ENCODE measurements around the gene SHISA9.
"Not testable (repeated sequence)": the region's sequence is repeated elsewhere in the genome, so short reads cannot be mapped to it uniquely, and the experiment has no call there.

SHISA9 gene

GRCh38 chr16:12901597-12902461 is at the start of gene SHISA9:
TSS of gene SHISA9 (plus strand) at chr16:12901598.
- DNase-seq: no peak

DNA sequence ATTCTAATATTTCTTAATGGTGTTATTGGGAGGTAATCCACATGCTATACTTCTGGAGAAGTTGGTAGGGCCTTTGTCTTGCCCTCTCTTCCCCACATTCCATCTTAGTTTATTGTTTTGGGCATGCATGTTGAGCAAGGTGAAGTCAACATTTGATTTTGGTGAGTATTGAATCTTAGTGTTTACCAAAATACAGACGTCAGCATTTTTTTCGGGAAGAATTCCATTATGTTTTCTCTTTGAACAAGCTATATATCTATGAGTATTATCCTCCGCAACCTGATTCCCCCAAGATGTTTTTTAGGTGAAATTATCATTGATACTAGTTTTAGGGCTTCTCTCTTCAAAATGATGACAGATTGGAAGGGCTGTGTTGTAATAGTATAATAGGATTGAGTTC is 47.4 kb upstream of the SHISA9 start:
- no peak for DNase-seq

GRCh38 chr16:12857435-12857834 is 44.0 kb upstream of the SHISA9 start:
- DNase-seq: not testable (repeated sequence)

- DNase-seq: no peak
Measured at GRCh38 chr16:12862327-12862726, 39.1 kb upstream of the SHISA9 start.

GRCh38 chr16:12862941-12863340 is 38.5 kb upstream of the SHISA9 start:
- DNase-seq: no peak

DNA sequence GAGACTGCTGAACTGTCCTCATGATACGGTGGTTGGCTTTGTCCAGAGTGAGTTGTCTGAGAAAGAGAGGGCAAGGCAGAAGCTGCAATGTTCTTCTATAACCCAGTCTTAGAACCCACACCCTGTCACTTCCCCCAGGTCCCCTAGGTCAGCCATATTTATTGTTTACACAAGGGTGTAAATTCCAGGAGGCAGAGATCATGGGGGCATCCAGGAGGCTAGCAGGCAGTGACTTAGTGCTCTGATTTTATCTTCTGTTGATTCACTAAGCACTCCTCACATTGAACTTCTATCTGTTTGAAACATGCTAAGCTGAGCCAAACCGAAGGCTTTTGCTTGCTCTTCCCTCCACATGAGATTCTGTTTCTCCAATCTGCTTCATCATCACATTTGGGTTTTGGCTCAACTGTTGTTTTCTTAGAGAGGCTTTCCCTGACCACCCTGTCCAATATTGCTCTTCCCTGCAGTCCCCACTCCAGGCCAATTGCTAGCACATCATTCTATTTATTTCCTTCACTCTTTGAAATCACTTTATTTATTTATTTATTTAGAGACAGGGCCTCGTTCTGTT is 34.3 kb upstream of the SHISA9 start:
- no peak for DNase-seq

- DNase-seq: no peak
Measured at GRCh38 chr16:12868169-12868568, 33.2 kb upstream of the SHISA9 start.

DNA sequence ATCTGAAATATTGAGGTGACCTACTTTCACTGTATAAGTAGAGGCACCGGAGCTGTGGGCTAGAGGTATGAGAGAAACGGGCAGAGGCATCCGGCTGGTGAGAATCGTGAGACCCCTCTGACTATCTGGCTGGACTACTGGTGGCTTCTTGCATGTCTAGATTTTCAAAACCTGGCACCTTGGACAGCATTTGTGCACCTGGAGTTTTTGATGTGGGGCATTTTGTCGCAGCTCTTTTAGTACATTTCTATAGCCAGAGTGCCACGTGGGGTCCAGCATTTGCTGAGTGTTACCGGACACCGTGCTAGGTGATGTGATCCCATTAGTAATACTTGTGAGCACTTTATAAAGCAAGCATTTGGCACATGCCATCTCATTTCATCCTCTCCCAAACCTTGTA is 32.6 kb upstream of the SHISA9 start:
- no peak for DNase-seq

DNA sequence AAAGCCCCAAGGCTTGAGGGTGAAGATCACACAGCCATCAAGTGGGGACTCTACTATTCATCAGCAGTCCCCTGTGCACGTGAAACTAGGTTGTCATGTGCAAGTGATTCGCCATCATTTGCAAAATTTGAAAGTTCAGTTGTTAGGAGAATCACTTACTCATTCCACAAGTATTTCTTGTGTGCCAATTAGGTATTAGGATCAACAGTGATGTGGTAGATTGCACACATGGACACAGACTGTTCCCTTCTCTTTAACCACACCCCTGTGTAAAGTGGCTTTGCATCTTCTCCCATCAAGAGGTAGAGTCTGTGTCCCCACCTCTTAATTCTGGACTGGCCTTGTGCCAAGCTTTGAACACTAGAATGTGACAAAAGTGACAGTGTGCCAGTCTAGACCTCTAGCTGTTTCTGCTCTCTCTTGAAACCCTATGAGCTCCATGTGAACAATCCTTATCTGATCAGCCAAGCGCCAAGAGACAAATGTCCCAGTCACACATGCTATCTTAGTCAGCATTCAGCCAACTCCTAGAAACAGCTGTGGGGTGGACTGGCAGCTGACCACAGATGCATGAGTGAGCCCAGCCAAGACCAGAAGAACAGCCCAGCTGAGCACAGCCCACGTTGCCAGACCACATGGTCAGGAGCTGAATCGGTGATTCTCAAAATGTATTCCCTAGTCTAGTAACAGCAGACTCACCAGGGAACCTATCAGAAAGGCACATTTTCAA is 31.5 kb upstream of the SHISA9 start:
- DNase-seq: no peak

- DNase-seq: no peak
Measured at GRCh38 chr16:12871784-12872183, 29.6 kb upstream of the SHISA9 start.

- no peak for DNase-seq
Measured at GRCh38 chr16:12874186-12874585, 27.2 kb upstream of the SHISA9 start.

- no peak for DNase-seq
Measured at GRCh38 chr16:12876778-12877177, 24.6 kb upstream of the SHISA9 start.

DNA sequence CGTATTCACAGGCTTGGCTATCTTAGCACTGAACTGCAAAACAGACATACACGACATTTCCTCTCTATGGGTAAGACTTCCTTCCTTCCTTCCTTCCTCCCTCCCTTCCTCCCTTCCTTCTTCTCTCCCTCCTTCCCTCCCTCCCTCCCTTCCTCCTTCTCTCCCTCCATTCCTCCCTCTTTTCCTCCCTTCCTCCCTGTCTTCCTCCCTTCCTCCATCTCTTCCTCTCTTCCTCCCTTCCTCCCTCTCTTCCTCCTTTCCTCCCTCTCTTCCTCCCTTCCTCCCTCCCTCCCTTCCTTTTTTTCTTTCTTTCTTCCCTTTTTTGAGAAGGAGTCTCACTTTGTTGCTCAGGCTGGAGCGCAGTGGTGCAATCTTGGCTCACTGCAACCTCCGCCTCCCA is 22.4 kb upstream of the SHISA9 start:
- no peak for DNase-seq

DNA sequence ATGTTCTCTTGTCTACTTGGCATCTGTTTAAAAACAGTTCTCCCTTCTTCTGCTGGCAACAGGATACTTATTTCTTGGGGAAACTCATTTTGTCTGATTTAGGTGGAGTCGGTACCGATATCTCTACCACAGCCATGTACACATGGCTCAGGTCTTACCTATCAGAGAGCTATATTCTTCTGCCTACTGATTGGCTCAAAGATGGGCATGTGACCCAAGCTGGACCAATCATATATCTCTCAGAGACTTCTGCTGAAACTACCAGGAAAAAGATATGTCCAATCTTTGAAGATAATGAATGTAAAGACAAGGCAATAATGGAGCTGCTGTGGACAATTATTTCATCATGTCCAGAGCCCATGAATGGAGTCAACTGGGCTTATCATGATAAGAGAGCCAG is 21.6 kb upstream of the SHISA9 start:
- no peak for DNase-seq

DNA sequence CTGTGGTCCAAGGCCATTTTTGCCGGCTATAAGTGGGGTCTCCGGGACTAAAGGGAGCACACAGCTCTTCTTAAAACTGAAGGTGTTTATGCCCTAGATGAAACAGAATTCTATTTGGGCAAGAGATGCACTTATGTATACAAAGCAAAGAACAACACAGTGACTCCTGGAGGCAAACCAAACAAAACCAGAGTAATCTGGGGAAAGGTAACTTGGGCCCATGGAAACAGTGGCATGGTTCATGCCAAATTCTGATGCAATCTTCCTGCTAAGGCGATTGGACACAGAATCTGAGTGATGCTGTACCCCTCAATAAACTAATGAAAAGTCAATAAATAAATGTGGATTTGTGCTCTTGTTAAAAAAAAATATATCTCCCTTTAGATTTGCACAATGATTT is 20.2 kb upstream of the SHISA9 start:
- DNase-seq: no peak

GRCh38 chr16:12881740-12882139 is 19.7 kb upstream of the SHISA9 start:
- no peak for DNase-seq

DNA sequence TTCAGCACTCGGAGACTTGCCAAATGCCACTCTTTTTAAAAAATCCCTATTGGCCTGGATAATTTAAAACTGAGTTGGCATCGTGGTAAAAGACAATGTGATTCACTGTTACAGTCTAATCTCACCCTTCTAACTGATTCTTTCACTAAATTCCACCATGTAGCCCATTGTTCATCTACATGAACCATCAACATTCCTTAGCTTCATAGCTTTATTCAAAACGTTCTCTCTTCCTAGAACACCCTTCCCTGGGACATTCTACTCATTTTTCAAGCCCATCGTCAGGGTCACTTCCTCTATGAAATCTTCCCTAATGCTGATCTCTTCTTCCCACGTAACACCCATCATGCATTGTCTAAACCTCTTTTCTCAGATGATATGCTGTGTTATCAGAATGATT is 15.7 kb upstream of the SHISA9 start:
- DNase-seq: no peak

DNA sequence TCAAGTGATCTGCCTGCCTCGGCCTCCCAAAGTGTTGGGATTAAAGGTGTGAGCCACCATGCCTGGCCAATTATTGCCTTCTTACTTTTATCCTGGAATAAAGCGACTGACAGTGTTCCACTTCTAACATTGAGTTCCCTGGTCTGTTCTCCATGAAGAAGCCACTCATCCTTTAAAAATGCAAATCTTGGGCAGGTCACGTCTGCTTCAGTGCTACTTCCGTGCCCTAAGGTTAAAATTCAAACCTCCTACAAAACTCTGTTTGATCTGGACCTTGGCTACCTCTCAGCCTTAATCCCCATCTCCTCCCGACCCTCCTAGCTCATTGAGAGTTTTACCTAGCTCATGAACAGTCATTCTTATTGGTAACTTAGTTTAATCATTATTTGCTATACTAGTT is 9.6 kb upstream of the SHISA9 start:
- DNase-seq: no peak

- DNase-seq: no peak
Measured at GRCh38 chr16:12893050-12893750, 8.2 kb upstream of the SHISA9 start.

GRCh38 chr16:12896562-12896961 is 4.8 kb upstream of the SHISA9 start:
- peak; percentile 21 to 29 for DNase-seq

DNA sequence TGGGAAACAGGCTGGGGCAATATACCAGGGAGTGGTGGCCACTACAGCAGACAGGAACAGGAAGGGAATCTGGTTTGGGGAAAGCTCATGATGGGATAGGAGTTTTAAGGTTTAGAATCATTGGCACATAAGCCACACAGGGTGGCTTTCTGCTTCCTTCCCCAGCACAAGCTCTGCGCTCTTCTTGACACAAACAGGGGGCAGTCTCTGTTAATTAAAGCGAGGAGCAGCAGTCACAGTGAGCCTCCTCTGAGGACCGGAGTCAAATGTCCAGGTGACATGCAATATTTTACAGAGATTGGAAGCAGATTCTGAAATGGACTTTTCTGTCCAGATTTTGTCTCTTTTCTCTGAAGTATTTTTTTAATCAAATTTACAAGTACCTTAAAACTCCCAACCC is 2.8 kb upstream of the SHISA9 start:
- DNase-seq: no peak

GRCh38 chr16:12899529-12900143 is 1.8 kb upstream of the SHISA9 start:
- DNase-seq: no peak

DNA sequence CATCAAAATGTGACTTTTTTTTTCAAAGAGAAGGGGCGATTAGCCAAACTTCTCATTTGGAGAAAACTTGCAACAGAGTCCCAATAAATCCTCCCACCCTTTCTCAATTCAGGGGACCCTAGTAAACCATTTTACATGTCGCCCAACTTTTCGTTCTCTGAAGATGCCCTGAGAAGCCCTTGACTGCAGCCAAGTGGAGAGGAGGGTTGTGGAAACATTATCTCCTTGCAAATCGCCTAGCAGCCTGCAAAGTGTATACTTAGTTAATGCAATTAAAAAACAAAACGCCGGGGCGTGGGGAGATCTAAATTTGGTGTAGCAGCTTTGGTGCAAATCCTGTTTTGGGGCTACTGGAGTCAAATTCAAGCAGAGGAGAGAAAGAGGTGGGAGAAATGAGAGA is 1.2 kb upstream of the SHISA9 start:
- no peak for DNase-seq

All from AML-193 (cell line).